22Rv1 (cell line): Measurements from ENCODE around the gene ADGRA1.
"Not testable (repeated sequence)": the region's sequence is repeated elsewhere in the genome, so short reads cannot be mapped to it uniquely, and the experiment has no call there.

Experiments used
- H3K27ac ChIP-seq: fragments of 450-650 bp; 2 replicates; pipeline ENCODE4 v1.5.1; 2017
- CTCF ChIP-seq: fragments of 450-650 bp; IDR thresholded peaks from 2 replicates; pipeline ENCODE4 v1.5.1; 2017; ENCODE audit warnings: mild to moderate bottlenecking
- ZFX ChIP-seq: fragments of 450-650 bp; IDR thresholded peaks from 2 replicates; pipeline ENCODE4 v1.6.1; 2017; ENCODE audit warnings: antibody characterized with exemption, borderline replicate concordance

Gene ADGRA1

GRCh38 chr10:133131053-133131452, 43.3 kb downstream of the ADGRA1 start:
- no peak overlapping the region for H3K27ac ChIP-seq
- TF ChIP-seq CTCF: no peak
- TF ChIP-seq ZFX: no peak

- no peak overlapping the region for H3K27ac ChIP-seq
- TF ChIP-seq ZFX (no peak), CTCF (no peak)
These were observed 44.2 kb downstream of the ADGRA1 start for GRCh38 chr10:133131734-133132472.

- TF ChIP-seq CTCF: no peak
- no peak for TF ChIP-seq ZFX
- no peak overlapping the region for H3K27ac ChIP-seq
These were observed 45.0 kb downstream of the ADGRA1 start for GRCh38 chr10:133132473-133133291.

- H3K27ac ChIP-seq: no peak overlapping the region
- TF ChIP-seq ZFX: no peak
- no peak for TF ChIP-seq CTCF
These were observed 45.9 kb downstream of the ADGRA1 start for GRCh38 chr10:133133471-133134231.

GRCh38 chr10:133134411-133135115, 46.8 kb downstream of the ADGRA1 start:
- no peak for TF ChIP-seq ZFX
- TF ChIP-seq CTCF: no peak
- H3K27ac ChIP-seq: no peak overlapping the region

GRCh38 chr10:133135116-133135465, 47.4 kb downstream of the ADGRA1 start:
- no peak overlapping the region for H3K27ac ChIP-seq
- no peak for TF ChIP-seq ZFX

GRCh38 chr10:133137486-133138145, 49.9 kb downstream of the ADGRA1 start:
- H3K27ac ChIP-seq: not testable (repeated sequence)
